ENCODE results near the gene SHOC1.

DNA sequence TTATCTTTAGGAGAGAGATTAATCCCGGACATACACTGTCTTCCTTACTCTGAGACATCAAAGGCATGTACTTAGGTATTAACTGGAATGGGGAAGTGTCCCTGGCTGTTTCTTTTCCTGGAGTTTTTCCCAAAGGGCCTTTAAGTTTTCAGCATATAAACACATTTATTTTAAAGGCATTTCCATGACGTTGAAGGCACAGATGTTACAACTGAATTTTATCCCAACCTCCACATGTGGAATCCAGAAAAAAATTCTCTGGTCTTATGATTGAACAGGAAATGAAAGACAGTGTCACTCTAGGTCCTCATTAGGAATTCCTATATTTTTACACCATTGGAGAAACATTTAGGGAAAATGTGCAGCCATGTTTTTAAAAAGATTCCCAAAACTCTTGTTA is 41.6 kb upstream of the SHOC1 start:
- TF ChIP-seq, protein P1, sequence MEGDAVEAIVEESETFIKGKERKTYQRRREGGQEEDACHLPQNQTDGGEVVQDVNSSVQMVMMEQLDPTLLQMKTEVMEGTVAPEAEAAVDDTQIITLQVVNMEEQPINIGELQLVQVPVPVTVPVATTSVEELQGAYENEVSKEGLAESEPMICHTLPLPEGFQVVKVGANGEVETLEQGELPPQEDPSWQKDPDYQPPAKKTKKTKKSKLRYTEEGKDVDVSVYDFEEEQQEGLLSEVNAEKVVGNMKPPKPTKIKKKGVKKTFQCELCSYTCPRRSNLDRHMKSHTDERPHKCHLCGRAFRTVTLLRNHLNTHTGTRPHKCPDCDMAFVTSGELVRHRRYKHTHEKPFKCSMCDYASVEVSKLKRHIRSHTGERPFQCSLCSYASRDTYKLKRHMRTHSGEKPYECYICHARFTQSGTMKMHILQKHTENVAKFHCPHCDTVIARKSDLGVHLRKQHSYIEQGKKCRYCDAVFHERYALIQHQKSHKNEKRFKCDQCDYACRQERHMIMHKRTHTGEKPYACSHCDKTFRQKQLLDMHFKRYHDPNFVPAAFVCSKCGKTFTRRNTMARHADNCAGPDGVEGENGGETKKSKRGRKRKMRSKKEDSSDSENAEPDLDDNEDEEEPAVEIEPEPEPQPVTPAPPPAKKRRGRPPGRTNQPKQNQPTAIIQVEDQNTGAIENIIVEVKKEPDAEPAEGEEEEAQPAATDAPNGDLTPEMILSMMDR (conservative IDR thresholded peaks at IDR 0.05; ENCODE audit: low read length) = no peak
- no peak for TF ChIP-seq EZH2phosphoT487 (IDR thresholded peaks at IDR 0.05; ENCODE audit: borderline replicate concordance, low read depth, low read length)

All from OCI-LY7 (cell line).